Lower leg skin (tissue), 3 donors: ENCODE data around the gene TGFBR2.

ENCODE experiments used
- CTCF ChIP-seq, 3 donors: fragments of 450-650 bp; IDR thresholded peaks; one replicate each; pipeline ENCODE4 v1.5.1; 2016; ENCODE audit warnings: antibody characterized with exemption in 3 of 3, mild to moderate bottlenecking in 3 of 3, moderate library complexity in 2 of 3
- POLR2A ChIP-seq, 2 donors: fragments of 450-650 bp; IDR thresholded peaks; one replicate each; pipeline ENCODE4 v1.6.1; 2016 to 2017; ENCODE audit warnings: antibody characterized with exemption in 2 of 2, mild to moderate bottlenecking in 1 of 2, moderate library complexity in 1 of 2

GRCh38 chr3:30576946-30577345 lies 29.5 kb upstream of the TGFBR2 start:
- TF ChIP-seq CTCF (IDR thresholded peaks at IDR 0.05) (no peak), POLR2A (IDR thresholded peaks at IDR 0.05) (no peak)
